Fibroblast of skin of right biceps (primary cell): ENCODE measurements around the gene CORO1C.
"Not testable (repeated sequence)": the region's sequence is repeated elsewhere in the genome, so short reads cannot be mapped to it uniquely, and the experiment has no call there.

Experiments
- DNase-seq: peaks from one replicate; pipeline ENCODE4 v3.0.0-alpha.2; 2013

Gene CORO1C

DNA sequence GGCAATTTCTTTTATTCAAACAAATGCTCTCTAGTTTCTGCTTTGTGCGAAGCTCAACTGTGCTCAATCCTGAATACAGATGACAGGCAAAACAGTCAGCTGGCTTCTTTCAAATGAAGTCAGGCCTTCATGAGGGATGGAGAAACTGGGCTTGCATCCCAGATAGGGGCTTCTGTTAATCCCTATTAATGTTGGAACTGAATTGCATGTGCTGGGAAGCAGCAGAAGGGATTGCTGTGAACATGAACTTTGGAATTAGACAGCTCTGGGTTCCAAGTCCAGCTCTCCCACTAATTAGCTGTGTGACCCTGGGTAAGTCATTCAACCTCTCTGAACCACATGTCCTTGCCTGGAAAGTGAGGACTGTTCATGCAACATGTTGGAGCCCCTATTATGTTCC lies 21.1 kb upstream of the CORO1C start:
- no peak for DNase-seq

GRCh38 chr12:108751821-108752220 lies 20.5 kb upstream of the CORO1C start:
- DNase-seq, result peak; percentile 56

GRCh38 chr12:108751003-108751402 lies 19.7 kb upstream of the CORO1C start:
- not testable (repeated sequence) for DNase-seq

- DNase-seq, result peak; percentile 57
Measured at GRCh38 chr12:108750526-108750925, 19.2 kb upstream of the CORO1C start.

DNA sequence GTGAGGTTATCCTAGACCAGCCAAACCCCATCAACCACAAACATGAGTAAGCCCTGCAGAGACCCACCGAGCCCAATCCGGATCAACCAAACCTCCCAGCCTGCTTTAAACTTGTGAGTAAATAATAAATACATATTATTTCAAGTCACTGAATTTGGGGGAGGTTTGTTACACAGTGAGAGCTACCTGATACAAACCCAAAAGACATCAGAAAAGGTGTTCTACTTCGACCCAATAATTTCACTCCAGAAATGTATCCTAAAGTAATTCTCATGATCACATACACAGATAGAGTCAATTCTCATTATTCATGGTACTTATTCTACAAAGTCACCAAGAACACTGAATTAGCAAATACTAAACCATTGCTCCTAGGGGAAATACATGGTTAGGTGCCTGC lies 16.2 kb upstream of the CORO1C start:
- DNase-seq, result no peak

DNA sequence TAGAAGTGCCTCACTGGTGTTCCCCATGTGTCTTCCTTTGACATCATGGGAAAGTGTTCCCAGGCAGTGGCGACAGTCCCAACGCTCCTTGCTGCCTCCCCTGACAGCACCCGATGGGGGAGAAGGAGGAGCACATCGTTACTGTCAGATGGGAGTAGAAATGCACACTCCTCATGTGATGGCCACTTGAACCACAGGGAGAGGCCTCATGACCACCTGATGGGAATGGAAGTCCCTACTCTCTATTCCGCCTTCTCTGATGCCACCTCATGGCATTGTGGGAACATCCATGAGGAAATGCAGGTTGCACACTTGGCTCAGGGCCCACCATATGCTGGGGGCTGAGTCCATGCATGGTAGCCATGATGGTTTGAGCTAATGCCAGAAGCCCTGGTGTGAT lies 14.3 kb upstream of the CORO1C start:
- DNase-seq, result no peak

DNA sequence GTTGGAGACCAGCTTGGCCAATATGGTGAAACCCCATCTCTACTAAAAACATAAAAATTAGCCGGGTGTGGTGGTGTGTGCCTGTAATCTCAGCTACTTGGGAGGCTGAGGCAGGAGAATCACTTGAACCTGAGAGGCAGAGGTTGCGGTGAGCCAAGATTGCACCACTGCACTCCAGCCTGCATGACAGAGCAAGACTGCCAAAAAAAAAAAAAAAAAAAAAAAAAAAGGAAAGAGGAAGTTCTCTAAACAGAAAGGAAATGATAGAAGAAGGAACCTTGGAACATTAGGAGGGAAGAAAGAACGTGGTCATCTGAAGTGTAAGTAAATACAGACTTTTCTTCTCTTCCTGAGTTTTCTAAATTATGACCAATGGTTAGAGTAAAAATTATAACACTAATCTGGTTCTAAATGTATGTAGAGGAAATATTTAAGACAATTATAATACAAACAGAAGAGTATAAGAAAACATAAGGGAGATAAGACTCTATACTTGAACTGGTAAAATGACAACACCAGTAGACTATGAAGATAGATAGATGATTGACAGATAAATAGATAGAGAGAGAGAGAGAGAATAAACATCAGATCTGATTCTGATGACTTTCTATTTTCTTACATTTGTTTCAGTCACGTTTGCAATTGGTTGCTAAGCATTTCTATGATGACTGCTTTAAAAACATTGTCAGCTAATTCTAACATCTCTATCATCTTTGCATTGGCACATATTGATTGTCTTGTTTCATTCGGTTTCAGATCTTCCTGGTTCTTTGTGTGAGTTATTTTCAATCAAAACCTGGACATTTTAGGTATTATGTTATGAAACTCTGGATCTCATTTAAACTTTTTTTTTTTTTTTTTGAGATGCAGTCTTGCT lies 12.9 kb upstream of the CORO1C start:
- no peak for DNase-seq

- no peak for DNase-seq
Measured at GRCh38 chr12:108738170-108738569, 6.9 kb upstream of the CORO1C start.

GRCh38 chr12:108735855-108736254 lies 4.5 kb upstream of the CORO1C start:
- no peak for DNase-seq

- peak; percentile 97 for DNase-seq
Measured at GRCh38 chr12:108734200-108734906, 3.0 kb upstream of the CORO1C start.

DNA sequence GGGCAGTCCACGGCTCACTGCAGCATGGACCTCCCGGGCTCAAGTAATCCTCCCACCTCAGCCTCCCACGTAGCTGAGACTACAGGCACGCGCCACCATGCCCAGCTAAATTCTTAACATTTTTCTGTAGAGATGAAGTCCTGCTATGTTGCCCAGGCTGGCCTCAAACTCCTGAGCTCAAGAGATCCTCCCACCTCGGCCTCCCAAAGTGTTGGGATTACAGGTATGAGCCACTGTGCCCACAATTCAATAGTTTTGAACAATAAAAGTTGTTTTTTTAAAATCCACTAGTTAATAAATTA lies 1.9 kb upstream of the CORO1C start:
- not testable (repeated sequence) for DNase-seq

GRCh38 chr12:108732489-108733229 lies 1.3 kb upstream of the CORO1C start:
- no peak for DNase-seq

- peak; percentile 98 for DNase-seq
Measured at GRCh38 chr12:108731866-108732461, 646 bp upstream of the CORO1C start.

DNA sequence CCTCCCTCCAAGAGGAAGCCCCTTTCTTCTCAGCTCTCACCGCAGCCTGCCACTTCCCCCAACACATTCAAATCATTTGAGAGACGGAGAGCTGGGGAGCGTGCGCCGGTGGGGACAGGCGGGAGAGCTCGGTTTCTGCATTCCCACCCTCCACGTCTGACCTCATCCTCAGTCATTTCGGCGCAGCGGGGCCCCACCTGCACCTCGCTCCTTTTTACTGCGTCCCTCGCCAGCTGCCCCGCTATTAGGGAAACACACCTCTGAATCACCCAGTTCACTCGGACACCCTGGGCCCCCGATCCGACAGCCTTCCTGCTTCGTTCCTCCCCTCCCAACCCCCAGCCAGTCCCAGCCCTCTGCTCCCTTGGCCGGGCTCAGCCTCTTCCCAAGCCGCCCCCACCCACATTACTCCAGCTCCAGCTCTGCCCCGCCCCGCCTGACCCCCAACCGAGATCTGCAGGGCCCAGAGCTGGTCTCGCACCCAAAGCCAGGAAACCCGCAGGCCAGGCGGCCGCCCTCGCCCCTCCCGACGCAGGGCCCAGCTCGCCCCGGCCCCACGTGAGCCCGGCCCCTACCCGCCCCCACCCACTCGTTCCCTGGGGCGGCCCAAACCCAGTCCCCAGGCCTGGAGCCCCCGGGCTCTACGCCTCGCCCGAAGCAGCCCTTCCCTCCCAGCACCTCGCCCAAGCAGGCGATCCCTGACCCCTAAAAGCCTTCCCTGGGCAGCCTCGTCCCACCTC lies 783 bp downstream of the CORO1C start:
- peak; percentile 88 for DNase-seq

- DNase-seq, result peak; percentile 65
Measured at GRCh38 chr12:108729612-108730364, 1.5 kb downstream of the CORO1C start.

DNA sequence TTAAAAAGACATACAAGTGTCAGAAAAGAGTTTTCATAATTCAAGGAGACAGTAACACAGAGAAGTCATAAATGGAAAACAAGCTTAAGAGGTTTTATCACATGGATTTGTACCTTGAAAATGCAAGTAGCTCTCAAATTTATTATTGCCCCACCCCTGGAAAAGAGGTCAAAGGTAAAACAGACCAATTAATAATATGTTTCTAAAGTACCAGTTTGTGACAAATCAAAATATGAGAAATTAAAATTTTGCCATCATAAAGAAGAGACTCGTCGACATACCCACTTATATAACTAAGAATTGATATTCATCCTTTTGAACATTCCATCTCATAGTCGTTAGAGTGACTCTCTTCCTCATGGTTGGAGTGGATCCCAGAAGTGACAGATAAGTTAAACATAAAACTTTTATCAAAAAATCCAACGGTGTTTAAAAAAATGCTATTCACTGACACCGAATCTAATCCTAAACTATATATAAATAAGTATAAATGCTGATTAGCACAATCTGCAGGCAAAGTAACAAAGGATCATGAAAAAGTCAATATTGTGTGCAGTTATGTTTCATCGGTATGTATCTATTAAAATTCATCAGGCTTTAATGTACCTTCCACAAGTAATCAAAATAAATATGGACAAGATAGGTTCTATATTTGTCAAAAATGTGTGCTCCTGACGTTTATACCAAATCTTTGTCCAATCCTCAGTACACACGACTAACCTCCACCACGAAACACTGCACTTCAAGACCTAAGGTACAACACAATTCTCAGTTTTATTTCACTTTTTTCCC lies 2.3 kb downstream of the CORO1C start:
- peak; percentile 50 for DNase-seq

GRCh38 chr12:108727868-108728735 lies 3.2 kb downstream of the CORO1C start:
- DNase-seq, result no peak

- DNase-seq, result no peak
Measured at GRCh38 chr12:108727161-108727560, 4.2 kb downstream of the CORO1C start.

- DNase-seq, result no peak
Measured at GRCh38 chr12:108724890-108725151, 6.5 kb downstream of the CORO1C start.
